Thyroid gland (tissue), 4 donors: ENCODE measurements around the gene DTNBP1. TPM values are rescaled to one million over a fixed set of nuclear protein-coding genes. Genes with fewer than 3 reads are reported as not detected.
A peak's percentile ranks its signal among the peaks of the same experiment; 100 is the strongest.

Source experiments
- DNase-seq, 2 donors: peaks; one replicate each; pipeline ENCODE4 v3.0.0-alpha.2; 2019
- H3K27ac ChIP-seq, 3 donors: fragments of 200-600 bp; sonication (generic); 1 replicate in 2 of 3; 2 replicates in 1 of 3; pipeline ENCODE4 v1.5.1; 2016 to 2019; ENCODE audit warnings: mild to moderate bottlenecking in 1 of 3, moderate library complexity in 1 of 3
- H3K27me3 ChIP-seq: fragments of 200-600 bp; sonication (generic); one replicate; pipeline ENCODE4 v1.5.1; 2019
- H3K36me3 ChIP-seq, 2 donors: fragments of 200-600 bp; sonication (generic); one replicate each; pipeline ENCODE4 v1.5.1; 2016 to 2019
- H3K4me1 ChIP-seq, 2 donors: fragments of 200-600 bp; sonication (generic); one replicate each; pipeline ENCODE4 v1.5.1; 2017 to 2019
- H3K4me3 ChIP-seq, 3 donors: fragments of 200-600 bp; sonication (generic); replicated peaks in 1 of 3; 1 replicate in 2 of 3; 2 replicates in 1 of 3; pipeline ENCODE4 v1.5.1; 2016; ENCODE audit warnings: mild to moderate bottlenecking in 1 of 3
- H3K9me3 ChIP-seq: fragments of 200-600 bp; sonication (generic); one replicate; pipeline ENCODE4 v1.5.1; 2017
- CTCF ChIP-seq, 6 experiments: fragments of 200-600 bp in 3 of 6; fragments of 450-650 bp in 3 of 6; sonication (generic) in 3 of 6; IDR thresholded peaks; one replicate each; pipeline ENCODE4 v1.5.1; 2016 to 2019; ENCODE audit warnings: antibody characterized with exemption in 6 of 6, mild to moderate bottlenecking in 2 of 6, inconsistent platforms in 1 of 6, moderate library complexity in 1 of 6
- POLR2A ChIP-seq, 2 donors: fragments of 450-650 bp; IDR thresholded peaks; one replicate each; pipeline ENCODE4 v1.6.1; 2017; ENCODE audit warnings: antibody characterized with exemption in 2 of 2, mild to moderate bottlenecking in 2 of 2, moderate library complexity in 1 of 2
- WGBS, 2 donors: methylation state at CpG; one replicate each; pipeline ENCODE4 v1.1.5; 2017; 5-methylcytosine and 5-hydroxymethylcytosine counted together
- intact Hi-C: fragments of 100-400 bp; cut with DNase I; formaldehyde crosslinking; loops from one replicate; pipeline ENCODE4 v1.15.1; 2023
- total RNA-seq, 4 donors: library from RNA; depleted of rRNA; stranded (reverse); fragments of >200 nt; gene quantifications; one replicate each; pipeline ENCODE4 v1.2.3, GENCODE V29; 2016

DTNBP1 gene
- total RNA-seq, 4 donors from 2014 or later = 10.3 to 19.2 (median 12.2) TPM

GRCh38 chr6:15489261-15489962 is 173.4 kb downstream of the DTNBP1 start:
- no peaks in the 10 kb centered on the region for H3K9me3 ChIP-seq
- H3K4me1 ChIP-seq = peaks cover 25 to 28% of the 10 kb centered on the region in 2 donors
- TF ChIP-seq POLR2A (IDR thresholded peaks at IDR 0.05) (no peak), CTCF (IDR thresholded peaks at IDR 0.05) (no peak)
- peaks cover 0 to 10% of the 10 kb centered on the region in 2 donors for H3K36me3 ChIP-seq
- no peaks in the 10 kb centered on the region for H3K27me3 ChIP-seq
- H3K27ac ChIP-seq = no peak overlapping the region
- DNase-seq = no peak
- WGBS, 2 donors = 88 to 94% methylated on average over 14 of the region's 14 CpGs
- no peak overlapping the region for H3K4me3 ChIP-seq
- intact Hi-C loops = no loop called here

GRCh38 chr6:15487262-15487661 is 175.6 kb downstream of the DTNBP1 start:
- no peak overlapping the region for H3K27ac ChIP-seq
- H3K9me3 ChIP-seq = no peaks in the 10 kb centered on the region
- no peak overlapping the region for H3K4me3 ChIP-seq
- peaks cover 0 to 10% of the 10 kb centered on the region in 2 donors for H3K36me3 ChIP-seq
- TF ChIP-seq CTCF (IDR thresholded peaks at IDR 0.05) (no peak), POLR2A (IDR thresholded peaks at IDR 0.05) (no peak)
- no peak for DNase-seq
- 96 to 98% methylated on average over 13 of the region's 13 CpGs for WGBS, 2 donors
- intact Hi-C loops = no loop called here
- H3K27me3 ChIP-seq = no peaks in the 10 kb centered on the region
- peaks cover 25 to 28% of the 10 kb centered on the region in 2 donors for H3K4me1 ChIP-seq

- peaks cover 14 to 15% of the 10 kb centered on the region in 2 donors for H3K4me1 ChIP-seq
- WGBS, 2 donors = 44 to 54% methylated on average over 2 of the region's 2 CpGs
- peaks cover 0 to 10% of the 10 kb centered on the region in 2 donors for H3K36me3 ChIP-seq
- no peaks in the 10 kb centered on the region for H3K27me3 ChIP-seq
- TF ChIP-seq CTCF (IDR thresholded peaks at IDR 0.05) (no peak), POLR2A (IDR thresholded peaks at IDR 0.05) (no peak)
- peak; percentile 70 to 72 for DNase-seq
- intact Hi-C loops = no loop called here
- H3K9me3 ChIP-seq = no peaks in the 10 kb centered on the region
- H3K4me3 ChIP-seq = no peak overlapping the region
- H3K27ac ChIP-seq = peak overlapping the region in 1 of 3 donors; percentile 31
These were observed 176.9 kb downstream of the DTNBP1 start for GRCh38 chr6:15485936-15486335.

GRCh38 chr6:15484821-15485220 is 178.0 kb downstream of the DTNBP1 start:
- H3K27ac ChIP-seq = no peak overlapping the region
- H3K36me3 ChIP-seq = peaks cover 0 to 10% of the 10 kb centered on the region in 2 donors
- H3K4me1 ChIP-seq = peaks cover 13 to 15% of the 10 kb centered on the region in 2 donors
- no peaks in the 10 kb centered on the region for H3K9me3 ChIP-seq
- WGBS, 2 donors = 77 to 92% methylated on average over 4 of the region's 4 CpGs
- no peaks in the 10 kb centered on the region for H3K27me3 ChIP-seq
- H3K4me3 ChIP-seq = no peak overlapping the region
- intact Hi-C loops = no loop called here
- no peak for TF ChIP-seq POLR2A (IDR thresholded peaks at IDR 0.05)
- no peak for TF ChIP-seq CTCF (IDR thresholded peaks at IDR 0.05)
- DNase-seq = no peak

GRCh38 chr6:15484140-15484539 is 178.7 kb downstream of the DTNBP1 start:
- Histone ChIP-seq H3K4me1 (peaks cover 13 to 19% of the 10 kb centered on the region in 2 donors), H3K27ac (no peak overlapping the region), H3K4me3 (no peak overlapping the region), H3K9me3 (no peaks in the 10 kb centered on the region), H3K36me3 (peaks cover 0 to 10% of the 10 kb centered on the region in 2 donors), H3K27me3 (no peaks in the 10 kb centered on the region)
- intact Hi-C loops = no loop called here
- TF ChIP-seq POLR2A (IDR thresholded peaks at IDR 0.05) (no peak), CTCF (IDR thresholded peaks at IDR 0.05) (no peak)
- 80 to 83% methylated on average over 3 of the region's 3 CpGs for WGBS, 2 donors
- DNase-seq = peak in 1 of 2 donors; percentile 38
